CD4-positive, alpha-beta memory T cell (primary cell): ENCODE data around the gene CNN2. TPM values are rescaled to one million over a fixed set of nuclear protein-coding genes. Genes with fewer than 3 reads are reported as not detected.
"Not testable (repeated sequence)": the region's sequence is repeated elsewhere in the genome, so short reads cannot be mapped to it uniquely, and the experiment has no call there.

Source experiments
- CTCF ChIA-PET: fragments of 350-600 bp; sonication (Branson Sonifier 250); formaldehyde crosslinking; loops from one replicate; lab custom pipeline; 2021; ENCODE audit warnings: inconsistent platforms; ENCODE audit not compliant: partially characterized antibody; lab: Charles Lee
- POLR2A ChIA-PET: fragments of 350-600 bp; sonication (Branson Sonifier 250); formaldehyde crosslinking; loops from one replicate; lab custom pipeline; 2021; ENCODE audit not compliant: partially characterized antibody; lab: Charles Lee
- DNase-seq, 5 donors: peaks; one replicate each; pipeline versions ENCODE4 v3.0.0 to v3.0.0-alpha.2; 2020 to 2022; ENCODE audit warnings: mixed read lengths in 1 of 5
- H3K27ac ChIP-seq: one replicate; pipeline ENCODE4 v1.7.0; 2013; ENCODE audit warnings: low read depth, low read length
- H3K27me3 ChIP-seq: 2 replicates; pipeline ENCODE4 v1.7.0; 2013; ENCODE audit warnings: mild to moderate bottlenecking, low read length, moderate library complexity; ENCODE audit not compliant: insufficient read depth
- H3K36me3 ChIP-seq: 2 replicates; pipeline ENCODE4 v1.7.0; 2013; ENCODE audit warnings: mild to moderate bottlenecking, low read length, moderate library complexity; ENCODE audit not compliant: insufficient read depth
- H3K4me1 ChIP-seq: 2 replicates; pipeline ENCODE4 v1.7.0; 2013; ENCODE audit warnings: mild to moderate bottlenecking, low read length, moderate library complexity; ENCODE audit not compliant: insufficient read depth
- H3K4me3 ChIP-seq, 2 donors: one replicate each; pipeline ENCODE4 v1.7.0; 2013; ENCODE audit warnings: low read length in 2 of 2, mild to moderate bottlenecking in 1 of 2
- H3K9me3 ChIP-seq, 2 donors: one replicate each; pipeline ENCODE4 v1.7.0; 2013; ENCODE audit warnings: low read length in 2 of 2, control low read depth in 1 of 2; ENCODE audit not compliant: control insufficient read depth in 1 of 2
- H3K27ac Mint-ChIP-seq, 7 donors: one replicate each; pipeline ENCODE4 v1.8.0; 2020 to 2021; ENCODE audit warnings: mixed read lengths in 7 of 7, mild to moderate bottlenecking in 6 of 7, inconsistent platforms in 3 of 7, moderate library complexity in 3 of 7
- H3K27me3 Mint-ChIP-seq, 2 donors: one replicate each; pipeline ENCODE4 v1.8.0; 2020 to 2021; ENCODE audit warnings: mixed read lengths in 2 of 2
- H3K36me3 Mint-ChIP-seq, 2 donors: one replicate each; pipeline ENCODE4 v1.8.0; 2020 to 2021; ENCODE audit warnings: mixed read lengths in 2 of 2, inconsistent platforms in 1 of 2, mild to moderate bottlenecking in 1 of 2
- H3K4me1 Mint-ChIP-seq, 4 donors: one replicate each; pipeline ENCODE4 v1.8.0; 2020 to 2021; ENCODE audit warnings: mixed read lengths in 4 of 4, mild to moderate bottlenecking in 1 of 4
- H3K4me3 Mint-ChIP-seq, 8 donors: one replicate each; pipeline ENCODE4 v1.8.0; 2020 to 2021; ENCODE audit warnings: mixed read lengths in 8 of 8, mild to moderate bottlenecking in 7 of 8, moderate library complexity in 6 of 8, inconsistent platforms in 3 of 8
- H3K9me3 Mint-ChIP-seq, 8 donors: one replicate each; pipeline ENCODE4 v1.8.0; 2020 to 2021; ENCODE audit warnings: mixed read lengths in 8 of 8, mild to moderate bottlenecking in 5 of 8, inconsistent platforms in 3 of 8, moderate library complexity in 1 of 8
- intact Hi-C: fragments of 100-400 bp; cut with micrococcal nuclease; formaldehyde crosslinking; loops from one replicate; pipeline ENCODE4 v1.15.1; 2023
- polyA plus RNA-seq, 2 donors: library from polyadenylated mRNA; unstranded; fragments of 300-500 nt; fragmentation: Illumina TruSeq; gene quantifications; one replicate each; pipeline ENCODE4 v1.2.3, GENCODE V29; 2021
- total RNA-seq, 2 experiments: library from RNA; stranded (reverse); gene quantifications; one replicate each; pipeline ENCODE4 v1.2.3, GENCODE V29; 2021

CNN2 gene
- total and polyA plus RNA-seq, 4 experiments from 2014 or later: 263 to 632 (median 355) TPM

DNA sequence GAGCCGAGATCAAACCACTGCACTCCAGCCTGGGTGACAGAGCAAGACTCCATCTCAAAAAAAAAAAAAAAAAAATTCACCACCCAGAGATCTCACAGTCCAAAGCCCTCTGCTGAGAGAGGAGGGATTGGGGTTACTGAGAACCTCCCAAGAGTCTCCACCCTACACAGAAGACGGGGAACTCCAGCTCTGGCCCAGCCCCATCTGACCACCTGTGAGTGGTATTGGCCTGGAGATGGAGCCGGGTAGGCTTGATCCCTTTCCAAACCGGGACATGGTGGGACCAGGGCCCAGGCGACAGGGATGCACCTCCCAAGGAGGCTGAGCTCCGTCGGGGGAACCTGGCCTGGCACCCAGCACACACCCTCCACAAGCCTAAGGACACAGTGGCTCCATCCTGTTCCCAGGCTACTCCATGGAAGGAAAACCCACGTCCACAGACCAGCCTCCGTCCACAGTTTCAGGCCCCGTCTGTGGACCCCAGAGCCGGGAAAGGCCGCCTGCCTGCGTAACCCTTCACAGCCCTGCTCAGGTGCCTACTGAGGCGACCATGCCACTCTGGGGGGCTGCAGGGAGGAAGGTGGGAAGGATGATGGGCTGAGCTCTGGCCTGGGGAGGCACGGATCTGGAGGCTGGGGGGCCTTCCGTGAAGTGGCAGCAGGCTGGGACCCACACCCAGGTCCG lies 7.3 kb upstream of the CNN2 start:
- Mint-ChIP-seq H3K9me3 (peaks cover 0 to 9% (median 0%) of the 10 kb centered on the region in 8 donors), H3K4me3 (peak overlapping the region; percentile 85 to 92 (median 89)), H3K27me3 (peaks cover 0 to 6% of the 10 kb centered on the region in 2 donors), H3K27ac (peak overlapping the region in 6 of 7 donors; percentile 42 to 100 (median 78)), H3K4me1 (peaks cover 19 to 60% (median 39%) of the 10 kb centered on the region in 4 donors), H3K36me3 (peaks cover 0 to 18% of the 10 kb centered on the region in 2 donors)
- Histone ChIP-seq H3K9me3 (no peaks in the 10 kb centered on the region), H3K27me3 (no peaks in the 10 kb centered on the region), H3K27ac (peak overlapping the region; percentile 95), H3K4me1 (peaks cover 60% of the 10 kb centered on the region), H3K36me3 (peaks cover 3% of the 10 kb centered on the region), H3K4me3 (peak overlapping the region; percentile 66 to 69)
- ChIA-PET POLR2A (interaction anchor here (0.6 to 21.2 kb wide), 18 partner anchors 9 to 250 kb away, joined by 3 to 1029 read pairs (median 4); partner anchors contain the start of genes ABCA7, ARHGAP45, CIRBP and CNN2), CTCF (interaction anchor here (0.9 to 4.5 kb wide), 4 partner anchors 12 to 225 kb away, joined by 3 to 18 read pairs (median 3); partner anchors contain the start of gene WDR18)
- DNase-seq: no peak
- intact Hi-C loops: no loop called here

DNA sequence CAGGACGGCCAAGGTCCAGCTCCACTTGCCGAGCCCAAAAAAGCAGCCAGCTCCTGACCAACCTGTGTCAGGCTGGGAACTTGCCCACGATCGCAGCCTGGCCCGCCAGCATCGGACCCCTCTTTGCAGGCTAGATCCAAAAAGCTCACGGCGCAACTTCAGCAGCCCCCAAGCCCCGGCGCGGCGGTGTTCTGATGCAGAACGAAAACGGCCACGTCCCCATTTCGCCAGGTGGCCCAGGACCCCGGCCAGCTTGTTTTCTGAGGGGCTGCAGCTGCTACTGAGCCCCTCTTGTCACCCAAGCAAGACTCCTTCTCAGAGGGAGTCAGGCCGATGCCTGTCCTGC lies 6.8 kb upstream of the CNN2 start:
- ChIA-PET POLR2A (interaction anchor here (0.6 to 21.2 kb wide), 14 partner anchors 10 to 249 kb away, joined by 3 to 1029 read pairs (median 5); partner anchors contain the start of genes ABCA7, ARHGAP45, CIRBP and CNN2), CTCF (interaction anchor here (0.9 to 4.5 kb wide), 4 partner anchors 12 to 225 kb away, joined by 3 to 18 read pairs (median 3); partner anchors contain the start of gene WDR18)
- Mint-ChIP-seq H3K4me1 (peaks cover 18 to 60% (median 39%) of the 10 kb centered on the region in 4 donors), H3K27me3 (peaks cover 0 to 6% of the 10 kb centered on the region in 2 donors), H3K27ac (peak overlapping the region; percentile 89 to 100 (median 93)), H3K36me3 (peaks cover 0 to 18% of the 10 kb centered on the region in 2 donors), H3K4me3 (peak overlapping the region; percentile 85 to 92 (median 89)), H3K9me3 (peaks cover 0 to 9% (median 0%) of the 10 kb centered on the region in 8 donors)
- Histone ChIP-seq H3K27me3 (no peaks in the 10 kb centered on the region), H3K9me3 (no peaks in the 10 kb centered on the region), H3K36me3 (no peaks in the 10 kb centered on the region), H3K27ac (peak overlapping the region; percentile 95), H3K4me3 (peak overlapping the region; percentile 66 to 69), H3K4me1 (peaks cover 60% of the 10 kb centered on the region)
- intact Hi-C loops: no loop called here
- no peak for DNase-seq

- DNase-seq: peak in 3 of 5 donors; percentile 18 to 66 (median 44)
- peak overlapping the region; percentile 89 to 100 (median 93) for H3K27ac Mint-ChIP-seq
- Histone ChIP-seq H3K4me1 (peaks cover 59% of the 10 kb centered on the region), H3K27ac (peak overlapping the region; percentile 95), H3K36me3 (no peaks in the 10 kb centered on the region), H3K9me3 (no peaks in the 10 kb centered on the region), H3K4me3 (peak overlapping the region; percentile 66 to 69), H3K27me3 (no peaks in the 10 kb centered on the region)
- intact Hi-C loops: loop anchor here (2.0 kb wide), 3 partner anchors 19 to 57 kb away; partner anchors contain the start of genes ARHGAP45 and GRIN3B
- peaks cover 19 to 61% (median 41%) of the 10 kb centered on the region in 4 donors for H3K4me1 Mint-ChIP-seq
- ChIA-PET CTCF (interaction anchor here (0.6 to 4.5 kb wide), 5 partner anchors 11 to 224 kb away, joined by 3 to 18 read pairs (median 3); partner anchors contain the start of gene WDR18), POLR2A (interaction anchor here (0.5 to 21.2 kb wide), 16 partner anchors 10 to 410 kb away, joined by 3 to 1029 read pairs (median 4); partner anchors contain the start of genes ABCA7, ARHGAP45, CIRBP and CNN2)
- H3K36me3 Mint-ChIP-seq: peaks cover 0 to 18% of the 10 kb centered on the region in 2 donors
- peaks cover 0 to 6% of the 10 kb centered on the region in 2 donors for H3K27me3 Mint-ChIP-seq
- peak overlapping the region; percentile 85 to 92 (median 89) for H3K4me3 Mint-ChIP-seq
- H3K9me3 Mint-ChIP-seq: peaks cover 0 to 9% (median 0%) of the 10 kb centered on the region in 8 donors
Measured at GRCh38 chr19:1019980-1020867, 6.2 kb upstream of the CNN2 start.

DNA sequence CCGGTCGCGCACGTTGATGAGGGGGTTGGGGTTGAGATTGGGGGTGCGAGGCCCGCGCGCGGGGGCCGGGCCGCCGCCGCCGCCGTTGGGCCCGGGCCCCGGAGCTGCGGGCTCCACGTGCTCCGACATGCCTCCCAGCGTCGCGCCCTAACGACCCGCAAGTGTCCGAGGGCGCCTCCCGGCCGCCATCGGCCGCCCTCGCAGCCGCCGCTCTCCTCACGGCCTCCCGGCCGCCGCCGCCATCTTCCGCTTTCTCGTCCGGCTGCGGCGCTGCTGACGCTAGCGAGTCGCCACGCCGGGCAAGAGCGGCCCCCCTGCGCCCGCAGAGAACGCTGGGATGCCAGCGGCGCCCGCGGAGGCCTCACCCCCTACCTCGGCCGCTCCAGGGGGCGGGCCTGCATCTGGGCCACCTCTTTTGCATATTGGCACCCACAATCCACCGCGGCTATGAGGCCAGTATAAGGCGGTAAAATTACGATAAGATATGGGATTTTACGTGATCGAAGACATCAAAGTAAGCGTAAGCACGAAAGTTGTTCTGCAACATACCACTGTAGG lies 5.5 kb upstream of the CNN2 start, which contains the start of gene TMEM259:
Gene TMEM259, minus strand, starts transcription at position 256 of the 558 bp plus-strand sequence. Its CDS starts 127 bp downstream, at position 129.
- H3K9me3 Mint-ChIP-seq: peaks cover 0 to 9% (median 0%) of the 10 kb centered on the region in 8 donors
- H3K27ac Mint-ChIP-seq: peak within 1 kb of the TSS; percentile 97 to 100 (median 100)
- H3K4me1 Mint-ChIP-seq: peaks cover 19 to 62% (median 39%) of the 10 kb centered on the region in 4 donors
- Histone ChIP-seq H3K4me3 (peak within 1 kb of the TSS; percentile 66 to 69), H3K9me3 (no peaks in the 10 kb centered on the region), H3K27ac (peak within 1 kb of the TSS; percentile 95), H3K4me1 (peaks cover 54% of the 10 kb centered on the region), H3K36me3 (no peaks in the 10 kb centered on the region), H3K27me3 (no peaks in the 10 kb centered on the region)
- peaks cover 0 to 18% of the 10 kb centered on the region in 2 donors for H3K36me3 Mint-ChIP-seq
- DNase-seq: peak; percentile 98 to 99 (median 98)
- ChIA-PET CTCF (interaction anchor here (1.0 to 4.5 kb wide), 3 partner anchors 10 to 44 kb away, joined by 4 to 18 read pairs (median 4); no protein-coding TSS in a partner anchor), POLR2A (interaction anchor here (0.6 to 21.2 kb wide), 17 partner anchors 9 to 249 kb away, joined by 3 to 1029 read pairs (median 4); partner anchors contain the start of genes ABCA7, ARHGAP45, CNN2 and POLR2E)
- peaks cover 0 to 6% of the 10 kb centered on the region in 2 donors for H3K27me3 Mint-ChIP-seq
- intact Hi-C loops: loop anchor here (1.0 to 2.0 kb wide), 6 partner anchors 19 to 224 kb away; partner anchors contain the start of genes ABCA7, ARHGAP45, GRIN3B and PTBP1
- H3K4me3 Mint-ChIP-seq: peak within 1 kb of the TSS; percentile 86 to 92 (median 89)

GRCh38 chr19:1023883-1024188 lies 2.6 kb upstream of the CNN2 start:
- peaks cover 6 to 35% (median 23%) of the 10 kb centered on the region in 4 donors for H3K4me1 Mint-ChIP-seq
- H3K27me3 ChIP-seq, DNase-seq, intact Hi-C loops, H3K9me3 ChIP-seq, H3K4me3 ChIP-seq, H3K27ac ChIP-seq, H3K9me3 Mint-ChIP-seq, H3K36me3 ChIP-seq, H3K27me3 Mint-ChIP-seq: not testable (repeated sequence)
- ChIA-PET CTCF (interaction anchor here (1.3 kb wide), 2 partner anchors 12 to 14 kb away, joined by 4 read pairs; no protein-coding TSS in a partner anchor), POLR2A (interaction anchor here (1.9 to 21.2 kb wide), 4 partner anchors 16 to 245 kb away, joined by 5 to 1029 read pairs (median 284); partner anchors contain the start of genes ABCA7, ARHGAP45 and CIRBP)
- peak overlapping the region in 1 of 8 donors; percentile 49 for H3K4me3 Mint-ChIP-seq
- peaks cover 30% of the 10 kb centered on the region for H3K4me1 ChIP-seq
- peak overlapping the region in 1 of 7 donors; percentile 100 for H3K27ac Mint-ChIP-seq
- peaks cover 0 to 23% of the 10 kb centered on the region in 2 donors for H3K36me3 Mint-ChIP-seq

GRCh38 chr19:1025080-1025479 lies 1.3 kb upstream of the CNN2 start:
- H3K9me3 ChIP-seq, H3K4me3 ChIP-seq, intact Hi-C loops, DNase-seq, H3K27me3 Mint-ChIP-seq, H3K36me3 ChIP-seq, H3K9me3 Mint-ChIP-seq, H3K27ac ChIP-seq, H3K27me3 ChIP-seq: not testable (repeated sequence)
- Mint-ChIP-seq H3K4me3 (peak overlapping the region in 4 of 8 donors; percentile 23 to 75 (median 52)), H3K4me1 (peaks cover 8 to 32% (median 20%) of the 10 kb centered on the region in 4 donors), H3K27ac (peak overlapping the region in 4 of 7 donors; percentile 2 to 83 (median 60)), H3K36me3 (peaks cover 0 to 20% of the 10 kb centered on the region in 2 donors)
- H3K4me1 ChIP-seq: peaks cover 31% of the 10 kb centered on the region
- CTCF ChIA-PET: interaction anchor here (1.1 to 1.5 kb wide), 4 partner anchors 40 to 220 kb away, joined by 3 to 10 read pairs (median 4); no protein-coding TSS in a partner anchor
- POLR2A ChIA-PET: interaction anchor here (1.1 to 21.2 kb wide), 7 partner anchors 14 to 244 kb away, joined by 3 to 1029 read pairs (median 6); partner anchors contain the start of genes ABCA7, ARHGAP45, ATP5F1D and CIRBP
